AG10803 (cell line): ENCODE data around the gene BAIAP2L1.

ENCODE experiments used
- DNase-seq: peaks from one replicate; pipeline ENCODE4 v3.0.0; 2010; ENCODE audit warnings: low read depth
- H3K4me3 ChIP-seq: 2 replicates; pipeline ENCODE4 v1.5.1; 2011; ENCODE audit warnings: mild to moderate bottlenecking, low read length, control low read depth
- TF ChIP-seq, protein P1 (sequence below): conservative IDR thresholded peaks from 2 replicates; pipeline ENCODE4 v1.5.1; 2011; ENCODE audit warnings: mild to moderate bottlenecking, low read length, control low read depth, inconsistent platforms

The BAIAP2L1 gene

GRCh38 chr7:98296833-98297232 is 104.1 kb downstream of the BAIAP2L1 start:
- DNase-seq: no peak
- H3K4me3 ChIP-seq: no peak overlapping the region
- TF ChIP-seq, protein P1, sequence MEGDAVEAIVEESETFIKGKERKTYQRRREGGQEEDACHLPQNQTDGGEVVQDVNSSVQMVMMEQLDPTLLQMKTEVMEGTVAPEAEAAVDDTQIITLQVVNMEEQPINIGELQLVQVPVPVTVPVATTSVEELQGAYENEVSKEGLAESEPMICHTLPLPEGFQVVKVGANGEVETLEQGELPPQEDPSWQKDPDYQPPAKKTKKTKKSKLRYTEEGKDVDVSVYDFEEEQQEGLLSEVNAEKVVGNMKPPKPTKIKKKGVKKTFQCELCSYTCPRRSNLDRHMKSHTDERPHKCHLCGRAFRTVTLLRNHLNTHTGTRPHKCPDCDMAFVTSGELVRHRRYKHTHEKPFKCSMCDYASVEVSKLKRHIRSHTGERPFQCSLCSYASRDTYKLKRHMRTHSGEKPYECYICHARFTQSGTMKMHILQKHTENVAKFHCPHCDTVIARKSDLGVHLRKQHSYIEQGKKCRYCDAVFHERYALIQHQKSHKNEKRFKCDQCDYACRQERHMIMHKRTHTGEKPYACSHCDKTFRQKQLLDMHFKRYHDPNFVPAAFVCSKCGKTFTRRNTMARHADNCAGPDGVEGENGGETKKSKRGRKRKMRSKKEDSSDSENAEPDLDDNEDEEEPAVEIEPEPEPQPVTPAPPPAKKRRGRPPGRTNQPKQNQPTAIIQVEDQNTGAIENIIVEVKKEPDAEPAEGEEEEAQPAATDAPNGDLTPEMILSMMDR: no peak

DNA sequence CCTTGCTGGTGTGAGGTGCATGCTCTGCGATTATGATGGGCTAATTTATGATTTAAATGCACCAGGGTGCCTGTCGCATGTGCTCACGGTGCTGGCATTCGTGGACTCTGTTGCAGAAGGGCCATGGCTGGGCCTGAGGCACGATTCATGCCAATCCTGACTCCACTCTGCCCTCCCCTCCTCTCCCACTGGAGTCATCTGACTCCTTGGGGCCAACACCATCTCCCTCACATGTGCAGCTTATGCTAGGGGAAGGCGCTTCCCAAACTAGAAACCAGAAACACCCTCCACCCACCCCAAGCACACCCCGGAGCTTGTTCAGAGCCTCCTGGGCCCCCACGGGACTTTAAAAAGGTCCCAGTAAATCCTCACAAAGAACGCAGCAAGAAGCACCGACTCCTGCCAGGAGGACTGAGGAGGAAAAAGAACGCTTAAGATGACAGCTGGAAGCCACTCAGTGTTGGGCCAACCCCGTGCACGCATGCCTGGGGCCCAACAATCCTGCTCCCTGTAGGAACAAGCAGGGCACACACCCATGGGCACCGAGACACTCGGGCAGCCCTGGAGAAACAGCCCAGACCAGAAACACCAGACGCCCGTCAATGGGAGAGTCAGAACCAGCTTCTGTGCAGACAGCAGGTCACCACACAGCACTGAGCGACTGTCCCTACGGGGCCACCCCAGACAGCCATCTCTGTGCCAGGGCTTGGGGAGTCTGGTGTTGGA is 105.3 kb downstream of the BAIAP2L1 start:
- TF ChIP-seq, protein P1: no peak
- no peak overlapping the region for H3K4me3 ChIP-seq
- DNase-seq: no peak

DNA sequence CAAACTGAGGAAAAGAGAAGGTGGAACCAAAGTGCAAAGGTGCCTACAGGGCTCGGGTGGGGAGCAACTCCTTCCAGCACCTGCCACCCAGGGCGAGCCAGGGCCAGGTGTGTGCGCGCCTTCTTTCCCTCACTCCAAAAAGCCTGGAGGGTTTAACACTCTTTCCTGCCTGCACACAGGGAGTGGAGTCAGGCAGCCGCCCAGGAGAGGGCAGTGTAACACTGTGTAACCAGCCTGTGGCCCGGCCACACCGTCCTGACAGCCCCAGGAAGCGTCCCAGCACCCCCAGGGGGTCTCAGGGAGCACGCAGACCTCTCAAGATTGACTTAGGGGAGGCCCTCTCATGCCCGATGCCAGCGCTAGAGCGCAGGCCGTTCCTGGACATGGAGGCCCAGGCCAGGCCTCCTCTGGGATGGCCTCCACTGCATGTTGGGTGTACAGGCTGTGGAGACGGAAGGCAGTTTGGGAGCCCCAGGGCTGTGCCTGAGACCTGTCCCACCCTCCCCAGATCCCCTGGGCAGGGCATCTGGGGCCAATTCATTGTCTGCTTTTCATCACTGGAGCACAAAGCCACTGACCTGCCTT is 106.0 kb downstream of the BAIAP2L1 start:
- TF ChIP-seq, protein P1: peak; percentile 74
- peak; percentile 51 for DNase-seq
- H3K4me3 ChIP-seq: no peak overlapping the region

- no peak overlapping the region for H3K4me3 ChIP-seq
- TF ChIP-seq, protein P1: no peak
- no peak for DNase-seq
These were observed 106.6 kb downstream of the BAIAP2L1 start for GRCh38 chr7:98294326-98294725.

GRCh38 chr7:98293746-98294145 is 107.1 kb downstream of the BAIAP2L1 start:
- no peak for DNase-seq
- H3K4me3 ChIP-seq: no peak overlapping the region
- TF ChIP-seq, protein P1: no peak

DNA sequence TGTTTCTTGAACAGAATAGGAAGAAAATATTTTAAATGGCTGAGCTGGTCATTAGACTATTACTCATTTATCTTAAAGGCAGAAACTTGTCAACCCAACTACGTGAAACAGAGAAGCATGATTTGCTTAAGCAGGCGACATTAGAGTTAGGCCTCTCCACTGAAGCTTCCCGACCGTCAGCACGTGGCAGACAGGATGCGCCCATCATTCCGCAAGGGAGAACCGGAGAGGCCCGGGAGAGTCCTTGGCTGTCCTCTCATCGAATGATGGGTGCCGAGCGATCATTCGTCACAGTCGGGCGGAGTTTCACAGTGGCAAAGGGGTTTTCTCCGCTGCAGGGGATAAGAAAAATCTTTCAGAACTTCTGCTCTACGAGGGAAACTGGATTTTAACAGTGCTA is 107.6 kb downstream of the BAIAP2L1 start:
- TF ChIP-seq, protein P1: no peak
- no peak overlapping the region for H3K4me3 ChIP-seq
- DNase-seq: no peak

GRCh38 chr7:98291717-98292116 is 109.2 kb downstream of the BAIAP2L1 start:
- no peak for DNase-seq
- TF ChIP-seq, protein P1: 0 out of 2 replicates have a peak, but pooled peaks have one; percentile 16
- no peak overlapping the region for H3K4me3 ChIP-seq
